AG10803 (cell line): ENCODE measurements around the gene FAM3C.

Experiments
- DNase-seq: peaks from one replicate; pipeline ENCODE4 v3.0.0; 2010; ENCODE audit warnings: low read depth
- H3K4me3 ChIP-seq: 2 replicates; pipeline ENCODE4 v1.5.1; 2011; ENCODE audit warnings: mild to moderate bottlenecking, low read length, control low read depth
- TF ChIP-seq, protein P1 (sequence below): conservative IDR thresholded peaks from 2 replicates; pipeline ENCODE4 v1.5.1; 2011; ENCODE audit warnings: mild to moderate bottlenecking, low read length, control low read depth, inconsistent platforms

FAM3C gene, protein sequence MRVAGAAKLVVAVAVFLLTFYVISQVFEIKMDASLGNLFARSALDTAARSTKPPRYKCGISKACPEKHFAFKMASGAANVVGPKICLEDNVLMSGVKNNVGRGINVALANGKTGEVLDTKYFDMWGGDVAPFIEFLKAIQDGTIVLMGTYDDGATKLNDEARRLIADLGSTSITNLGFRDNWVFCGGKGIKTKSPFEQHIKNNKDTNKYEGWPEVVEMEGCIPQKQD

GRCh38 chr7:121395961-121396757, at the start of gene FAM3C:
Gene FAM3C, minus strand, starts transcription at chr7:121396308. Its CDS starts 13,339 bp downstream, at chr7:121382969.
- H3K4me3 ChIP-seq = peak within 1 kb of the TSS; percentile 69
- TF ChIP-seq, protein P1, sequence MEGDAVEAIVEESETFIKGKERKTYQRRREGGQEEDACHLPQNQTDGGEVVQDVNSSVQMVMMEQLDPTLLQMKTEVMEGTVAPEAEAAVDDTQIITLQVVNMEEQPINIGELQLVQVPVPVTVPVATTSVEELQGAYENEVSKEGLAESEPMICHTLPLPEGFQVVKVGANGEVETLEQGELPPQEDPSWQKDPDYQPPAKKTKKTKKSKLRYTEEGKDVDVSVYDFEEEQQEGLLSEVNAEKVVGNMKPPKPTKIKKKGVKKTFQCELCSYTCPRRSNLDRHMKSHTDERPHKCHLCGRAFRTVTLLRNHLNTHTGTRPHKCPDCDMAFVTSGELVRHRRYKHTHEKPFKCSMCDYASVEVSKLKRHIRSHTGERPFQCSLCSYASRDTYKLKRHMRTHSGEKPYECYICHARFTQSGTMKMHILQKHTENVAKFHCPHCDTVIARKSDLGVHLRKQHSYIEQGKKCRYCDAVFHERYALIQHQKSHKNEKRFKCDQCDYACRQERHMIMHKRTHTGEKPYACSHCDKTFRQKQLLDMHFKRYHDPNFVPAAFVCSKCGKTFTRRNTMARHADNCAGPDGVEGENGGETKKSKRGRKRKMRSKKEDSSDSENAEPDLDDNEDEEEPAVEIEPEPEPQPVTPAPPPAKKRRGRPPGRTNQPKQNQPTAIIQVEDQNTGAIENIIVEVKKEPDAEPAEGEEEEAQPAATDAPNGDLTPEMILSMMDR = no peak; the same call in none of the 2 replicates
- peak; percentile 89 for DNase-seq

DNA sequence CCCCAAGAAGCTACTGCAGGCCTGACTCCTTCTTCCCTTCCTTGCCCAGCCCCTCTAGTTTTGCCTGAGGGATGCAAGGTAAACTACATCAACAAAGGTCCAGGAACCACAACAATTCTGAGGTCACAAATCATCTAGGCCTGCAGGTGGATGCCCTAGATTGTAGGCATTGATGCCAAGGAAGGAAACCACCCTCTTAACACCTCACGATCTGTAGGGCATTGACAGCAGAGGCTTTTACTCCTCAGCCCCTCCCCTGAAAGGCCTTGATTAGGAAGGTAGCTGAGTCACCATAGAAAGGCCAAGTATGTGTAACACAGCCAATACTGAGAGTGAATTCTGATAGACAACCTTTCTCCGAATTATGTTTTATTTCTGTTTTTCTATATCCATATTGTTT, 46.7 kb upstream of the FAM3C start:
- TF ChIP-seq, protein P1 = no peak
- no peak for DNase-seq
- H3K4me3 ChIP-seq = no peak overlapping the region

DNA sequence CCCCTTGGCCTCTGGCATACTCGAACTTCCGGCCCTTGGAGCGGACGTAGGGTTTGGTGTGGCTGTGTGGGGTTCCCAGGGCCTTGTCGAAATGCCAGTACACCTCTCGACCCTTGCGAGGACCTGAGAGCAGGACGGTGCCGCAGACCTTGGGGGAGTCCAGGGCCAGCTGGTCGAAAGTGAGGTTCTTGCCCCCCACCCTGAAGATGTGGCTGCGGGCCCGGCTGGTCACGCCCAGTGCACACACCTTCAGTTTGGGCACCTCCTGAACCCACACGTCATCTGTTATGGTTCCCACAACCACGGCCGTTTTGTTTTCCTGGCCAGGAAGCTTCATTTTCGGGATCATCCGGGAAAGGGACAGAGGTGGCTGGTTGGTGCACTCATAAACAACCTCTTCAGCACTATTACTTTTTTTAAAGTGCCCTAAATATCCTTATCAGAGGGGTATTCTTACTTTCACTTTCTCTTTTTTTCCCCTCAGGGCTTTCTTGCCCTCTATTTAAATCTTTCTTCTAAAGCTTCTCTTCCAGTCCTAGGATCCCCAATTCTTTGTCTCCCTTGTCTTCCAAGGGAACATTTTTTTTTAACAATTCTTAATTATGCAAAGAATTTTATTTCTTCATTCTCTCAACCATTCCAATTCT, 44.9 kb upstream of the FAM3C start:
- TF ChIP-seq, protein P1 = no peak
- no peak for DNase-seq
- no peak overlapping the region for H3K4me3 ChIP-seq

DNA sequence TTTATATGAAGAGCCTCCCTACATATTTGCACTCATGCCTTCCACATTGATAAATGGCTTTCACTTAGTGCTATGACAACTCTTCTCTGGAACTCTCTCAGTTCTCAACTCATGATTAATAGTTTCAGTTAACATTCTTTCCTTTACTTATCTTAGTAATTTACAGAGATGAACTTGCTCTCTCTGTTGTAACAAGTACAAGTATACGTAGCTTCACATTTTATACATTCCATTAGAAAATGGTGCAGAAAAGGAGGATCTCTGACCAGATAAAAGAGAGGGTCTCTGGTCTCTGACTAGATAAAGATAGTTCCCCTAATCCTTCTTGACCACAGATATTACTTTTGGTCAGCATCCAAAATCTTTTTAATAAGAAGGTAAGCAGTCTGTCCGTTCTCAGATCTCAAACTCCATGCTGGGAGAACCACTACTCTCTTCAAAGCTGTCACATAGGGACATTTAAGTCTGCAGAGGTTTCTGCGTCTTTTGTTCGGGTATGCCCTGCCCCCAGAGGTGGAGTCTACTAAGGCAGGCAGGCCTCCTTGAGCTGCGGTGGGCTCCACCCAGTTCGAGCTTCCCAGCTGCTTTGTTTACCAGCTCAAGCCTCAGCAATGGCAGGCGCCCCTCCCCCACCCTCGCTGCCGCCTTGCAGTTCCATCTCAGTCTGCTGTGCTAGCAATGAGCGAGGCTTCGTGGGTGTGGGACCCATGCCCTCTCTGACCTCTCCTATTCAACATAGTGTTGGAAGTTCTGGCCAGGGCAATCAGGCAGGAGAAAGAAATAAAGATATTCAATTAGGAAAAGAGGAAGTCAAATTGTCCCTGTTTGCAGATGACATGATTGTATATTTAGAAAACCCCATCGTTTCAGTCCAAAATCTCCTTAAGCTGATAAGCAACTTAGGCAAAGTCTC, 42.2 kb upstream of the FAM3C start:
- H3K4me3 ChIP-seq = peak overlapping the region; percentile 28
- DNase-seq = peak; percentile 49

GRCh38 chr7:121437470-121437869, 41.4 kb upstream of the FAM3C start:
- TF ChIP-seq, protein P1 = no peak

DNA sequence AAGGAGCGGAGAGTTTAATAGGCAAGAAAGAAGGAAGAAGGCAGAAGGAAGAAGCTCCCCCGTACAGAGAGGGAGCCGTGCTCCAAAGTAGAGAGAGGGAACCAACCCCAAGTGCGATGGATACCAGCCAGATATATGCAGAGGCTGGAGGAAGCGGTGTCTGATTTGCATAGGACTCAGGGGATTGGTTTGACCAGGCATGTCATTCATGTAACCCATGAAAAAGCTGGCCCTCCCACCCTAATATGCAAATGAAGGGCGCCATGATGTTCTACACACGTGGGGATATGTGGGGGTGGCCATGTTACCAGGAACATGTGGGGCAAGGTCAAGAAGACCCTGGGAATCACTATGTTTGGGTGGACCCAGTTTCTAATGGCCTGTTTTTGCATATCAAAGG, 40.6 kb upstream of the FAM3C start:
- H3K4me3 ChIP-seq = no peak overlapping the region
- TF ChIP-seq, protein P1 = no peak
- no peak for DNase-seq

More at GRCh38 chr7:121437470-121437869, 41.4 kb upstream of the FAM3C start:
- H3K4me3 ChIP-seq = no peak overlapping the region
- no peak for DNase-seq

DNA sequence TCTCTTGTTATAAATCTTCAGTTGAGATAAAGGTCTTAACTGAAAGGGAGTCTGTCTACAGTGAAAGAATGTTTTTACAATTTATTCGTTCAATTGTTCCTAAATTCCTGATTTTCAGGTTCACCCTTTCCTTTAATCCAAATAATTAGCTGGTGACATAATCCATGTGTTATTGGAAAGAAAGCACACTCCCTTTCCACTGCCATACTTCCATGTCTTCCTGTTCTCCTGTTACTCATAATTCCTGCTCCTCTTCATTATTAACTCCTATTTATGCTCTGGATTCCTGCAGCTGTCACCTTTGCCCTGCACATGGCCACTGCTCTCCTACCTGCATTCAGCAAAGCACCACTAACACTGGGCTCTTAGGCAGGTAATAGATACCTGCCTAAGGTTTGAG, 40.0 kb upstream of the FAM3C start:
- DNase-seq = no peak
- TF ChIP-seq, protein P1 = no peak
- no peak overlapping the region for H3K4me3 ChIP-seq
